MG63 (cell line): ENCODE results near the gene BTAF1. TPM values are rescaled to one million over a fixed set of nuclear protein-coding genes. Genes with fewer than 3 reads are reported as not detected.

Experiments
- DNase-seq: peaks from one replicate; pipeline ENCODE4 v3.0.0-alpha.2; 2020
- H3K27me3 ChIP-seq: fragments of 250-450 bp; sonication (Bioruptor Pico); 2 replicates; pipeline ENCODE4 v1.5.1; 2020; ENCODE audit warnings: mild to moderate bottlenecking, moderate library complexity
- H3K36me3 ChIP-seq: fragments of 250-450 bp; sonication (Bioruptor Pico); 2 replicates; pipeline ENCODE4 v1.5.1; 2020; ENCODE audit warnings: mild to moderate bottlenecking, moderate library complexity
- H3K4me3 ChIP-seq: fragments of 250-450 bp; sonication (Bioruptor Pico); 2 replicates; pipeline ENCODE4 v1.5.1; 2020; ENCODE audit warnings: mild to moderate bottlenecking, moderate library complexity
- H3K9me3 ChIP-seq: fragments of 250-450 bp; sonication (Bioruptor Pico); 2 replicates; pipeline ENCODE4 v1.5.1; 2020; ENCODE audit warnings: mild to moderate bottlenecking, moderate library complexity
- total RNA-seq: library from RNA; depleted of rRNA; stranded (reverse); fragments of >200 nt; shearing (Covaris generic); gene quantifications from 2 replicates; pipeline ENCODE4 v1.2.3, GENCODE V29; 2014; ENCODE audit warnings: low replicate concordance

BTAF1 gene
- total RNA-seq, 1 experiment from 2014 or later: 11.4 TPM

- H3K27me3 ChIP-seq: no peaks in the 10 kb centered on the region
- no peaks in the 10 kb centered on the region for H3K9me3 ChIP-seq
- peaks cover 26% of the 10 kb centered on the region for H3K36me3 ChIP-seq
- H3K4me3 ChIP-seq: no peak overlapping the region
- no peak for DNase-seq
These were observed 21.5 kb downstream of the BTAF1 start for GRCh38 chr10:91944880-91945630.

- H3K36me3 ChIP-seq: peaks cover 48% of the 10 kb centered on the region
- no peak for DNase-seq
- H3K4me3 ChIP-seq: no peak overlapping the region
- H3K27me3 ChIP-seq: no peaks in the 10 kb centered on the region
- no peaks in the 10 kb centered on the region for H3K9me3 ChIP-seq
These were observed 30.1 kb downstream of the BTAF1 start for GRCh38 chr10:91953600-91954160.

GRCh38 chr10:91955114-91955513, 31.5 kb downstream of the BTAF1 start:
- DNase-seq: no peak
- H3K27me3 ChIP-seq: no peaks in the 10 kb centered on the region
- H3K9me3 ChIP-seq: no peaks in the 10 kb centered on the region
- H3K4me3 ChIP-seq: no peak overlapping the region
- peaks cover 61% of the 10 kb centered on the region for H3K36me3 ChIP-seq

- no peaks in the 10 kb centered on the region for H3K27me3 ChIP-seq
- no peak for DNase-seq
- no peaks in the 10 kb centered on the region for H3K9me3 ChIP-seq
- no peak overlapping the region for H3K4me3 ChIP-seq
- peaks cover 67% of the 10 kb centered on the region for H3K36me3 ChIP-seq
These were observed 33.5 kb downstream of the BTAF1 start for GRCh38 chr10:91957091-91957490.

- Histone ChIP-seq H3K9me3 (no peaks in the 10 kb centered on the region), H3K27me3 (no peaks in the 10 kb centered on the region), H3K4me3 (no peak overlapping the region), H3K36me3 (peaks cover 46% of the 10 kb centered on the region)
- DNase-seq: no peak
These were observed 45.7 kb downstream of the BTAF1 start for GRCh38 chr10:91969297-91969696.

GRCh38 chr10:91974960-91975359, 51.4 kb downstream of the BTAF1 start:
- Histone ChIP-seq H3K4me3 (no peak overlapping the region), H3K9me3 (no peaks in the 10 kb centered on the region), H3K27me3 (no peaks in the 10 kb centered on the region), H3K36me3 (peaks cover 36% of the 10 kb centered on the region)
- no peak for DNase-seq

GRCh38 chr10:91975438-91975837, 51.9 kb downstream of the BTAF1 start:
- H3K36me3 ChIP-seq: peaks cover 37% of the 10 kb centered on the region
- H3K9me3 ChIP-seq: no peaks in the 10 kb centered on the region
- H3K27me3 ChIP-seq: no peaks in the 10 kb centered on the region
- H3K4me3 ChIP-seq: no peak overlapping the region
- DNase-seq: no peak

GRCh38 chr10:91976317-91977051, 52.9 kb downstream of the BTAF1 start:
- H3K36me3 ChIP-seq: peaks cover 43% of the 10 kb centered on the region
- no peak for DNase-seq
- no peak overlapping the region for H3K4me3 ChIP-seq
- H3K27me3 ChIP-seq: no peaks in the 10 kb centered on the region
- H3K9me3 ChIP-seq: no peaks in the 10 kb centered on the region

GRCh38 chr10:91977491-91977890, 53.9 kb downstream of the BTAF1 start:
- Histone ChIP-seq H3K9me3 (no peaks in the 10 kb centered on the region), H3K4me3 (no peak overlapping the region), H3K36me3 (peaks cover 49% of the 10 kb centered on the region), H3K27me3 (no peaks in the 10 kb centered on the region)
- no peak for DNase-seq

GRCh38 chr10:91978585-91978984, 55.0 kb downstream of the BTAF1 start:
- no peak overlapping the region for H3K4me3 ChIP-seq
- no peaks in the 10 kb centered on the region for H3K9me3 ChIP-seq
- peaks cover 53% of the 10 kb centered on the region for H3K36me3 ChIP-seq
- no peak for DNase-seq
- no peaks in the 10 kb centered on the region for H3K27me3 ChIP-seq

GRCh38 chr10:91980319-91980718, 56.7 kb downstream of the BTAF1 start:
- DNase-seq: no peak
- H3K27me3 ChIP-seq: no peaks in the 10 kb centered on the region
- H3K4me3 ChIP-seq: no peak overlapping the region
- peaks cover 63% of the 10 kb centered on the region for H3K36me3 ChIP-seq
- no peaks in the 10 kb centered on the region for H3K9me3 ChIP-seq

GRCh38 chr10:91983416-91983815, 59.8 kb downstream of the BTAF1 start:
- no peak for DNase-seq
- H3K36me3 ChIP-seq: peaks cover 54% of the 10 kb centered on the region
- no peaks in the 10 kb centered on the region for H3K9me3 ChIP-seq
- no peak overlapping the region for H3K4me3 ChIP-seq
- no peaks in the 10 kb centered on the region for H3K27me3 ChIP-seq

- Histone ChIP-seq H3K4me3 (no peak overlapping the region), H3K27me3 (no peaks in the 10 kb centered on the region), H3K36me3 (peaks cover 48% of the 10 kb centered on the region), H3K9me3 (no peaks in the 10 kb centered on the region)
- DNase-seq: no peak
These were observed 63.9 kb downstream of the BTAF1 start for GRCh38 chr10:91987397-91988037.

GRCh38 chr10:91992031-91992430, 68.5 kb downstream of the BTAF1 start:
- no peak overlapping the region for H3K4me3 ChIP-seq
- H3K36me3 ChIP-seq: peaks cover 46% of the 10 kb centered on the region
- H3K27me3 ChIP-seq: no peaks in the 10 kb centered on the region
- no peak for DNase-seq
- no peaks in the 10 kb centered on the region for H3K9me3 ChIP-seq

GRCh38 chr10:91996266-91996665, 72.7 kb downstream of the BTAF1 start:
- Histone ChIP-seq H3K36me3 (peaks cover 65% of the 10 kb centered on the region), H3K4me3 (no peak overlapping the region), H3K9me3 (no peaks in the 10 kb centered on the region), H3K27me3 (no peaks in the 10 kb centered on the region)
- DNase-seq: no peak

GRCh38 chr10:92001581-92001980, 78.0 kb downstream of the BTAF1 start:
- Histone ChIP-seq H3K36me3 (peaks cover 63% of the 10 kb centered on the region), H3K9me3 (peaks cover 6% of the 10 kb centered on the region; the same call in 1 of the 2 replicates), H3K27me3 (no peaks in the 10 kb centered on the region), H3K4me3 (no peak overlapping the region)
- no peak for DNase-seq

- peaks cover 64% of the 10 kb centered on the region for H3K36me3 ChIP-seq
- no peak overlapping the region for H3K4me3 ChIP-seq
- H3K27me3 ChIP-seq: no peaks in the 10 kb centered on the region
- DNase-seq: no peak
- H3K9me3 ChIP-seq: peaks cover 6% of the 10 kb centered on the region; the same call in 1 of the 2 replicates
These were observed 78.4 kb downstream of the BTAF1 start for GRCh38 chr10:92001995-92002394.
